Colon (tissue), 2 donors: ENCODE results near the gene PMP22.
"Not testable (repeated sequence)": the region's sequence is repeated elsewhere in the genome, so short reads cannot be mapped to it uniquely, and the experiment has no call there.

ENCODE experiments used
- FAIRE-seq: peaks from 2 replicates; lab custom pipeline; 2012; peaks lifted over from hg19 to GRCh38; lab: Jason Lieb, UNC
- donor health status: control.
- donor health status: control.

The PMP22 gene

GRCh38 chr17:15200574-15200973 lies 64.6 kb downstream of the PMP22 start:
- FAIRE-seq = not testable (repeated sequence)

DNA sequence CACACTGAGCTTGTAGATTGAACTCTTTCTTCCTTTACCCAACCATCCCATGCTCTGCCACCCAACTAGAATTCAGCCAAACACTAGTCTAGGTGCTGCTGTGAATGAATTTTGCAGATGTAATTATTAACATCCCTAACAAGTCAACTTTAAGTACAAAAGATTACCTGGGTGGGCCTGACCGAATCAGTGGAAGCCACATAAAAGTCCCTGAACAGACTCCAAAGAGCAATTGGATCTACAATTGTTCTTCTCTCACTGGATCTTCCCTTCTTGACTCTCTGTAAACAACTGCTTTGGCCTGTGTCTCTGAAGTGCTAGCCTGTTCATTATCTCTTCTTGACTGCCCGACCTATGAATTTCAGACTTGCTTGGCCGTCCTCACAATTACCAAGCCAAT lies 67.9 kb downstream of the PMP22 start:
- FAIRE-seq = no peak

DNA sequence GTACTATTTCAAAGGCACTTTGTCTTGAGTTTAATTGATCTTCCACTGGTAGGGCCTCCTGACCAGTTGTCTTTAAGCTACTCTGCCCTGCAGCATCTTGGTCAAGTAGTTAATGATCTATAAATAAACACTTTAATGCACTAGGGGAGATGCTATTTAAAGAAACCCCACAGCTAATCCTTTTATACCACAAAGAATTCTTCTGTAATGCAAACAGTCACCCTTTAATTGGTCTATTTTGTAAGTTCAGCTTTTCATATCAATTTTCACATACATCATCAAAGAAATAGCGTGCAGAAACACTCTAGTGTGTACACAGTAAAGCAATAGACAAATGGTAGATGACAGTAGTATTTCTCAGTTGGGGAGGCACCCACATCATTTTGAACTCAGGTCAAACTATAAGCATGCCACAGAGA lies 70.3 kb downstream of the PMP22 start:
- no peak for FAIRE-seq

DNA sequence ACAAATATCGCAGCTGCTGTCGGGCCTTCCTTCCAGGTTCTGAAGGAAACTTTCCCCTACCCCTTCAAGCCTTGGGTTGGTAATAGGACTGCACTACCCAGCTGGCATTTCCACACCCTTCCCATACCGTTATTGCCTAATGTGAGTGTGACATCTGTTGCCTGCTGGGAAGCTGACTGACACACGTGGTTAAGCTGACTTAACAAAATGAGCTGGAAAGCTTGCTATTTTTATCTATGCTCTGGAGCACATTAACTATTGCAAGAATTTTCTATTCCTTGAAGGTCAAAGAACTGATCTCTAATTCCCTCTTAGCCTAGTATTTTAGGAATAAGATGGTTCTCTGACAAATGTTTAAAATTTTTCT lies 79.5 kb downstream of the PMP22 start:
- no peak for FAIRE-seq

GRCh38 chr17:15184872-15185624 lies 80.1 kb downstream of the PMP22 start:
- no peak for FAIRE-seq

- no peak for FAIRE-seq
These were observed 83.3 kb downstream of the PMP22 start for GRCh38 chr17:15181816-15182215.

DNA sequence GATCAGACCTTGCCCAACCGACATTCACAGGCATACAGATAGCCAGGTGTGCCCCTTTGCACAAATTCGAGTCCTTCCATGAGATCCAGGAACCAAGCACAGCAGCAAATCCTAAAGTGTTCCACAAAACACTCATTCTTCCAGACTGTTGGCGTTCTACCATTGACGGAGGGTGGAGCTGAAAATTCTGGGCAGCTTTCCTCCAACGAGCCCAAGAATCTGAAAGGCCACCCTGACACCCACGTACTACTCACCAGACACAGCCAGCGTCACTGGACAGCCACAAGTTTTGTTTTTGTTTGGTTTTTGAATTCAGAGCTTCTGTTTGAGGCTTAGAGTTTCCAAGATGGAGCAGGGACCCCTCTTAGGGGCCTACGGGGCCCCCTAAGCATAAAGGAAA lies 83.8 kb downstream of the PMP22 start:
- no peak for FAIRE-seq

DNA sequence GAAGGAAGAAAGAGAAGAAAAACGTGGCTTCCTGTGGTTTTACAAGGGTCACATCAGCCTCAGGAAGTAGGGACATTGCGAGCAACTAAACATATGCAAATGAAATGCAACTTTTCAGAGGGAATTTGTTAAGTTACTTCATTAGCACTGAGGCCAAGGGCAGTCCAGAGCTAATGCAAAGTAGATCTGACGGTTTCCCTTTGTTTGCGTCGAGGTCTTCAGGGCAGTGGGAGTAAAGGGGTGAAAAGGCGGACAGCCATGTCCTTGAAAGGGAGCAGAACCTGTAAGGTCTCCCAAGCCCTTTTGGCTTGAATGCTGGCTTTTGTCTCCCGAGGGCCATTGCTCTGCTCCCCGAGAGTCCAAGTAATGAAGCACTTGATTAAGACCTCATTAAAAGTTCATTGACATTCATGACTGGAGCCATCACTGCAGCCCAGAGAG lies 85.0 kb downstream of the PMP22 start:
- no peak for FAIRE-seq
